HepG2 (cell line): Measurements from ENCODE around the gene CEP162. TPM values are rescaled to one million over a fixed set of nuclear protein-coding genes. Genes with fewer than 3 reads are reported as not detected.

Source experiments
- ATAC-seq: fragments of 200-7000 bp; cut with Tn5 transposase; 3 replicates; pipeline ENCODE4 v1.9.1; 2020; ENCODE audit warnings: mild to moderate bottlenecking, moderate library complexity
- BruUV-seq: library from RNA; stranded (reverse); fragments of 400-500 nt; replicated peaks from 2 replicates; lab custom pipeline; 2021; lab: Mats Ljungman, UMichigan
- CTCF ChIA-PET: fragments of 300-600 bp; formaldehyde crosslinking; extraction: SDS; loops from one replicate; lab custom pipeline; 2021; ENCODE audit warnings: low total read pairs, inconsistent platforms, low intra/inter-chr PET ratio; lab: Yijun Ruan, JAX
- POLR2A ChIA-PET: fragments of 350-600 bp; sonication (Branson Sonifier 250); formaldehyde crosslinking; loops from one replicate; lab custom pipeline; 2020; ENCODE audit warnings: antibody characterized with exemption, inconsistent platforms; lab: Yijun Ruan, JAX
- DNase-seq: peaks from one replicate; pipeline ENCODE4 v3.0.0-alpha.2; 2015; ENCODE audit warnings: low spot score
- FAIRE-seq: peaks from 3 replicates; lab custom pipeline; 2011; peaks lifted over from hg19 to GRCh38; lab: Jason Lieb, UNC
- H2AFZ ChIP-seq: one replicate; pipeline ENCODE4 v1.6.1; 2011; ENCODE audit warnings: low read length, inconsistent platforms
- H3K27ac ChIP-seq: fragments of 300-600 bp; 3 replicates; pipeline ENCODE4 v1.8.0; 2011; ENCODE audit warnings: mixed run types, mild to moderate bottlenecking, mixed read lengths, low read length, inconsistent platforms; ENCODE audit not compliant: insufficient read depth; ENCODE audit errors: extremely low read length
- H3K27me3 ChIP-seq, 2 experiments: fragments of 200-600 bp in 1 of 2; 2 replicates in 1 of 2; 3 replicates in 1 of 2; pipeline versions ENCODE4 v1.6.0 to v1.8.0; 2011; ENCODE audit warnings: low read length in 2 of 2, mild to moderate bottlenecking in 2 of 2, moderate library complexity in 2 of 2, inconsistent platforms in 1 of 2; ENCODE audit not compliant: insufficient read depth in 2 of 2, control insufficient read depth in 1 of 2
- H3K36me3 ChIP-seq, 2 experiments: fragments of 200-600 bp in 1 of 2; replicated peaks in 1 of 2; 2 replicates in 1 of 2; 3 replicates in 1 of 2; pipeline versions ENCODE4 v1.5.1 to v1.8.0; 2011; ENCODE audit warnings: low read length in 2 of 2, inconsistent platforms in 1 of 2; ENCODE audit not compliant: insufficient read depth in 2 of 2, control insufficient read depth in 1 of 2
- H3K4me1 ChIP-seq: 2 replicates; pipeline ENCODE4 v1.5.1; 2012; ENCODE audit warnings: low read length, inconsistent platforms; ENCODE audit not compliant: insufficient read depth
- H3K4me2 ChIP-seq: 2 replicates; pipeline ENCODE4 v1.6.0; 2011; ENCODE audit warnings: low read depth, low read length, inconsistent platforms
- H3K4me3 ChIP-seq, 3 experiments: fragments of 200-600 bp in 1 of 3; sonication (generic), shearing (Covaris generic) in 1 of 3; replicated peaks in 1 of 3; 2 replicates each; pipeline ENCODE4 v1.5.1; 2011 to 2016; ENCODE audit warnings: low read length in 3 of 3, inconsistent platforms in 2 of 3, low read depth in 2 of 3, mild to moderate bottlenecking in 2 of 3, control low read depth in 1 of 3, mixed read lengths in 1 of 3; ENCODE audit not compliant: insufficient read depth in 1 of 3
- H3K79me2 ChIP-seq: one replicate; pipeline ENCODE4 v1.6.1; 2011; ENCODE audit warnings: low read length, inconsistent platforms; ENCODE audit not compliant: insufficient read depth
- H3K9ac ChIP-seq: 2 replicates; pipeline ENCODE4 v1.6.0; 2011; ENCODE audit warnings: mild to moderate bottlenecking, low read depth, low read length, inconsistent platforms; ENCODE audit not compliant: insufficient read depth
- H3K9me3 ChIP-seq: 2 replicates; pipeline ENCODE4 v1.5.1; 2012; ENCODE audit warnings: mild to moderate bottlenecking, low read length
- H4K20me1 ChIP-seq: 2 replicates; pipeline ENCODE4 v1.6.0; 2011; ENCODE audit warnings: inconsistent platforms, mild to moderate bottlenecking, low read length, moderate library complexity; ENCODE audit not compliant: insufficient read depth
- ATF5 ChIP-seq: sonication (generic); formaldehyde crosslinking; IDR thresholded peaks from 2 replicates; pipeline ENCODE4 v1.4.0; 2020; ENCODE audit warnings: mild to moderate bottlenecking, low read depth, missing genetic modification reagents
- GATAD1 ChIP-seq: IDR thresholded peaks from 2 replicates; pipeline ENCODE4 v1.6.1; 2016; ENCODE audit warnings: missing genetic modification reagents, missing compliant biosample characterization
- MIER3 ChIP-seq: IDR thresholded peaks from 2 replicates; pipeline ENCODE4 v1.6.1; 2016; ENCODE audit warnings: missing compliant biosample characterization, borderline replicate concordance
- NCOR1 ChIP-seq: fragments of 200-600 bp; sonication (generic); IDR thresholded peaks from 2 replicates; pipeline ENCODE4 v1.7.0; 2017; ENCODE audit warnings: antibody characterized with exemption, low read length, borderline replicate concordance
- NR1H2 ChIP-seq: sonication (generic); formaldehyde crosslinking; IDR thresholded peaks from 2 replicates; pipeline ENCODE4 v1.8.1; 2022; ENCODE audit warnings: low read depth, missing genetic modification reagents, borderline replicate concordance
- PCBP1 ChIP-seq: fragments of 200-400 bp; formaldehyde crosslinking; IDR thresholded peaks from 2 replicates; pipeline ENCODE4 v1.6.1; 2017; ENCODE audit warnings: mild to moderate bottlenecking, low read depth, low read length, borderline replicate concordance
- RCOR2 ChIP-seq: IDR thresholded peaks from 2 replicates; pipeline ENCODE4 v1.6.1; 2016; ENCODE audit warnings: missing biosample characterization, missing genetic modification reagents
- RFXANK ChIP-seq: IDR thresholded peaks from 2 replicates; pipeline ENCODE4 v1.6.1; 2016
- SMARCE1 ChIP-seq: fragments of 450-650 bp; IDR thresholded peaks from 2 replicates; pipeline ENCODE4 v1.6.1; 2017; ENCODE audit warnings: borderline replicate concordance
- XBP1 ChIP-seq: sonication (generic); formaldehyde crosslinking; IDR thresholded peaks from 2 replicates; pipeline ENCODE4 v1.5.0; 2020; ENCODE audit warnings: missing genetic modification reagents
- ZBTB44 ChIP-seq: sonication (generic); formaldehyde crosslinking; IDR thresholded peaks from 2 replicates; pipeline ENCODE4 v1.4.0; 2020; ENCODE audit warnings: missing genetic modification reagents
- ZBTB7B ChIP-seq: sonication (generic); formaldehyde crosslinking; IDR thresholded peaks from 2 replicates; pipeline ENCODE4 v1.4.0; 2020; ENCODE audit warnings: missing genetic modification reagents
- ZNF207 ChIP-seq: fragments of 450-650 bp; IDR thresholded peaks from 2 replicates; pipeline ENCODE4 v1.6.1; 2016; ENCODE audit warnings: antibody characterized with exemption, borderline replicate concordance
- ZNF337 ChIP-seq: sonication (generic); formaldehyde crosslinking; IDR thresholded peaks from 2 replicates; pipeline ENCODE4 v1.5.1; 2020; ENCODE audit warnings: missing genetic modification reagents, low read depth, mild to moderate bottlenecking, borderline replicate concordance
- ZNF569 ChIP-seq: sonication (generic); formaldehyde crosslinking; IDR thresholded peaks from 2 replicates; pipeline ENCODE4 v1.5.0; 2020; ENCODE audit warnings: mild to moderate bottlenecking, missing genetic modification reagents, moderate library complexity, borderline replicate concordance
- ZNF792 ChIP-seq: IDR thresholded peaks from 2 replicates; pipeline ENCODE4 v1.6.1; 2016
- whole genome bisulfite sequencing: methylation state at CpG from one replicate; pipeline ENCODE4 v1.1.6; 2017; ENCODE audit warnings: low lambda C conversion rate; 5-methylcytosine and 5-hydroxymethylcytosine counted together
- in situ Hi-C: cut with HindIII; loops from 2 replicates; pipeline ENCODE4 v1.10.0; 2017; ENCODE audit warnings: low pct_unique_long_range_greater_than_20kb; ENCODE audit not compliant: extremely low pct_ligation_motif_present
- intact Hi-C: fragments of 100-400 bp; cut with micrococcal nuclease; formaldehyde crosslinking; loops from one replicate; pipeline ENCODE4 v1.10.0; 2022; ENCODE audit not compliant: unreplicated experiment
- polyA plus RNA-seq, 8 experiments: library from polyadenylated mRNA; depleted of rRNA in 3 of 8; stranded (reverse) in 7 of 8; unstranded in 1 of 8; fragments of >200 nt; fragmentation: Illumina TruSeq in 4 of 8; extraction: Trizol in 4 of 8; gene quantifications; 2 replicates each; pipeline versions ENCODE4 v1.2.1 to v1.2.3, GENCODE V29; 2011 to 2016; ENCODE audit warnings: low read depth in 4 of 8, missing spikeins in 1 of 8, mixed read lengths in 1 of 8; ENCODE audit not compliant: insufficient read depth in 1 of 8
- total RNA-seq, 5 experiments: library from RNA; depleted of rRNA; stranded (reverse); fragments of >200 nt; fragmentation: Illumina TruSeq; extraction: Trizol; gene quantifications; 2 replicates each; pipeline ENCODE4 v1.2.3, GENCODE V29; 2016; ENCODE audit warnings: low read depth in 1 of 5

CEP162 gene
- total and polyA plus RNA-seq, 2 of the 13 experiments (the other 11 are each of a cell fraction or from before 2014, with no cell fraction given) = 0.50 to 7.9 TPM

GRCh38 chr6:84141521-84141920 is 85.9 kb downstream of the CEP162 start:
- intact Hi-C loops = no loop called here
- H3K9me3 ChIP-seq = no peaks in the 10 kb centered on the region
- DNase-seq = no peak
- FAIRE-seq = no peak
- TF ChIP-seq ZBTB44 (CRISPR knock-in tag) (no peak), PCBP1 (no peak), NCOR1 (no peak), ZBTB7B (CRISPR knock-in tag) (no peak), ZNF337 (no peak), ZNF207 (no peak), ZNF792 (CRISPR knock-in tag) (peak; percentile 70; the same call in 1 of the 2 replicates), SMARCE1 (no peak)
- H4K20me1 ChIP-seq = no peaks in the 10 kb centered on the region
- no peaks in the 10 kb centered on the region for H3K27me3 ChIP-seq
- H3K9ac ChIP-seq = no peak overlapping the region
- no TSS peak for BruUV-seq
- ChIA-PET POLR2A (no interaction called here), CTCF (no interaction called here)
- no peak overlapping the region for H3K4me3 ChIP-seq
- H3K27ac ChIP-seq = no peak overlapping the region
- peaks cover 13% of the 10 kb centered on the region; the same call in 1 of the 2 replicates for H3K4me1 ChIP-seq
- no peak overlapping the region for H2AFZ ChIP-seq
- in situ Hi-C loops = no loop called here
- WGBS = 36% methylated on average over 1 of the region's 1 CpG
- no peak overlapping the region for H3K4me2 ChIP-seq
- H3K79me2 ChIP-seq = no peaks in the 10 kb centered on the region
- peak; percentile 48; the same call in 1 of the 3 replicates for ATAC-seq
- H3K36me3 ChIP-seq = peaks cover 0 to 8% of the 10 kb centered on the region in 2 experiments; a peak in 1 of 5 replicates

- FAIRE-seq = no peak
- in situ Hi-C loops = no loop called here
- CTCF ChIA-PET = no interaction called here
- no peak for TF ChIP-seq RCOR2 (CRISPR knock-in tag)
- TF ChIP-seq RFXANK (CRISPR knock-in tag) = no peak
- no peak for TF ChIP-seq ATF5 (CRISPR knock-in tag)
- no peak for TF ChIP-seq ZNF569 (CRISPR knock-in tag)
- TF ChIP-seq NR1H2 (CRISPR knock-in tag) = no peak
- TF ChIP-seq MIER3 (CRISPR knock-in tag) = no peak
- no peak for TF ChIP-seq XBP1 (CRISPR knock-in tag)
- TF ChIP-seq GATAD1 (CRISPR knock-in tag) = no peak
These were observed 88.1 kb downstream of the CEP162 start for GRCh38 chr6:84139311-84139710.

More at GRCh38 chr6:84139311-84139710, 88.1 kb downstream of the CEP162 start:
- Histone ChIP-seq H3K9ac (no peak overlapping the region), H3K4me1 (peaks cover 13% of the 10 kb centered on the region; the same call in 1 of the 2 replicates), H3K9me3 (no peaks in the 10 kb centered on the region), H3K27me3 (no peaks in the 10 kb centered on the region), H3K79me2 (no peaks in the 10 kb centered on the region), H4K20me1 (no peaks in the 10 kb centered on the region), H3K27ac (no peak overlapping the region), H2AFZ (no peak overlapping the region), H3K4me3 (no peak overlapping the region), H3K36me3 (peaks cover 2 to 4% of the 10 kb centered on the region in 2 experiments; a peak in 1 of 5 replicates), H3K4me2 (no peak overlapping the region)
- intact Hi-C loops = no loop called here
- POLR2A ChIA-PET = no interaction called here
- DNase-seq = no peak
- ATAC-seq = no peak
- no TSS peak for BruUV-seq
